WTC11 (cell line): ENCODE results near the gene PLEKHM3. TPM values are rescaled to one million over a fixed set of nuclear protein-coding genes. Genes with fewer than 3 reads are reported as not detected.

Experiments used
- ATAC-seq: fragments of 200-7000 bp; cut with Tn5 transposase; 2 replicates; pipeline ENCODE4 v1.10.0; 2021; ENCODE audit warnings: mild to moderate bottlenecking, moderate library complexity
- CTCF ChIA-PET: fragments of 300-600 bp; sonication (Branson Sonifier 250); formaldehyde crosslinking; loops from one replicate; lab custom pipeline; 2021; ENCODE audit warnings: antibody characterized with exemption; lab: Charles Lee
- POLR2A ChIA-PET: fragments of 350-600 bp; sonication (Branson Sonifier 250); formaldehyde crosslinking; loops from one replicate; lab custom pipeline; 2021; ENCODE audit warnings: antibody characterized with exemption; lab: Charles Lee
- DNase-seq: peaks from one replicate; pipeline ENCODE4 v3.0.0; 2021; ENCODE audit warnings: low spot score
- H3K27ac Mint-ChIP-seq: 2 replicates; pipeline ENCODE4 v1.8.0; 2021; ENCODE audit warnings: mixed read lengths
- H3K27me3 Mint-ChIP-seq: 2 replicates; pipeline ENCODE4 v1.8.0; 2021; ENCODE audit warnings: low read depth, mild to moderate bottlenecking, moderate library complexity, mixed read lengths
- H3K36me3 Mint-ChIP-seq: 2 replicates; pipeline ENCODE4 v1.8.0; 2021; ENCODE audit warnings: mixed read lengths
- H3K4me1 Mint-ChIP-seq: 2 replicates; pipeline ENCODE4 v1.8.0; 2022; ENCODE audit warnings: mixed read lengths
- H3K4me3 Mint-ChIP-seq: 2 replicates; pipeline ENCODE4 v1.8.0; 2021; ENCODE audit warnings: mild to moderate bottlenecking, moderate library complexity, mixed read lengths
- H3K9me3 Mint-ChIP-seq: 2 replicates; pipeline ENCODE4 v1.8.0; 2021; ENCODE audit warnings: mixed read lengths
- AFF4 ChIP-seq: sonication (generic); formaldehyde crosslinking; IDR thresholded peaks from 2 replicates; pipeline ENCODE4 v1.8.1; 2023; ENCODE audit warnings: mild to moderate bottlenecking, missing genetic modification reagents, borderline replicate concordance
- CTCF ChIP-seq: fragments of 200-600 bp; IDR thresholded peaks from 2 replicates; pipeline ENCODE4 v1.8.0; 2022; ENCODE audit warnings: antibody characterized with exemption
- E2F5 ChIP-seq: sonication (generic); formaldehyde crosslinking; IDR thresholded peaks from 2 replicates; pipeline ENCODE4 v1.8.1; 2022; ENCODE audit warnings: mild to moderate bottlenecking, moderate library complexity, missing genetic modification reagents
- EMX1 ChIP-seq: fragments of 250-450 bp; sonication (Bioruptor Pico); IDR thresholded peaks from 2 replicates; pipeline ENCODE4 v1.8.0; 2021; ENCODE audit warnings: mild to moderate bottlenecking
- ETV6 ChIP-seq: sonication (generic); formaldehyde crosslinking; IDR thresholded peaks from 2 replicates; pipeline ENCODE4 v1.8.1; 2022; ENCODE audit warnings: mild to moderate bottlenecking, missing genetic modification reagents
- IRF2 ChIP-seq: sonication (generic); formaldehyde crosslinking; IDR thresholded peaks from 2 replicates; pipeline ENCODE4 v1.8.0; 2022; ENCODE audit warnings: low read depth, missing genetic modification reagents, borderline replicate concordance
- JUN ChIP-seq: sonication (generic); formaldehyde crosslinking; IDR thresholded peaks from 2 replicates; pipeline ENCODE4 v1.8.0; 2023; ENCODE audit warnings: mild to moderate bottlenecking, missing genetic modification reagents
- KAT7 ChIP-seq: sonication (generic); formaldehyde crosslinking; IDR thresholded peaks from 2 replicates; pipeline ENCODE4 v1.8.1; 2023; ENCODE audit warnings: missing genetic modification reagents, mild to moderate bottlenecking, borderline replicate concordance
- MLX ChIP-seq: sonication (generic); formaldehyde crosslinking; IDR thresholded peaks from 2 replicates; pipeline ENCODE4 v1.8.1; 2023; ENCODE audit warnings: mild to moderate bottlenecking, missing genetic modification reagents, moderate library complexity
- MXD4 ChIP-seq: fragments of 250-450 bp; sonication (Bioruptor Pico); IDR thresholded peaks from 2 replicates; pipeline ENCODE4 v1.8.0; 2021; ENCODE audit warnings: mild to moderate bottlenecking, moderate library complexity, borderline replicate concordance
- NFATC4 ChIP-seq: fragments of 250-450 bp; sonication (Bioruptor Pico); IDR thresholded peaks from 2 replicates; pipeline ENCODE4 v1.9.0; 2021; ENCODE audit warnings: mild to moderate bottlenecking
- PRDM15 ChIP-seq: sonication (generic); formaldehyde crosslinking; IDR thresholded peaks from 2 replicates; pipeline ENCODE4 v1.8.0; 2022; ENCODE audit warnings: missing genetic modification reagents
- RELA ChIP-seq: sonication (generic); formaldehyde crosslinking; IDR thresholded peaks from 2 replicates; pipeline ENCODE4 v1.8.1; 2022; ENCODE audit warnings: missing genetic modification reagents, mild to moderate bottlenecking, borderline replicate concordance
- TEAD4 ChIP-seq: sonication (generic); formaldehyde crosslinking; IDR thresholded peaks from 2 replicates; pipeline ENCODE4 v1.8.0; 2022; ENCODE audit warnings: mild to moderate bottlenecking, missing genetic modification reagents
- USF1 ChIP-seq: sonication (generic); formaldehyde crosslinking; IDR thresholded peaks from 2 replicates; pipeline ENCODE4 v1.8.0; 2022; ENCODE audit warnings: mild to moderate bottlenecking, missing genetic modification reagents
- ZNF281 ChIP-seq: sonication (generic); formaldehyde crosslinking; IDR thresholded peaks from 2 replicates; pipeline ENCODE4 v1.8.0; 2023; ENCODE audit warnings: mild to moderate bottlenecking, missing genetic modification reagents
- ZNF396 ChIP-seq: fragments of 250-450 bp; sonication (Bioruptor Pico); IDR thresholded peaks from 2 replicates; pipeline ENCODE4 v1.8.0; 2021; ENCODE audit warnings: mild to moderate bottlenecking, moderate library complexity, borderline replicate concordance
- ZNF416 ChIP-seq: fragments of 250-450 bp; sonication (Bioruptor Pico); IDR thresholded peaks from 2 replicates; pipeline ENCODE4 v1.9.0; 2021; ENCODE audit warnings: mild to moderate bottlenecking, inconsistent platforms
- ZNF425 ChIP-seq: fragments of 250-450 bp; sonication (Bioruptor Pico); conservative IDR thresholded peaks from 2 replicates; pipeline ENCODE4 v1.9.0; 2021; ENCODE audit warnings: mild to moderate bottlenecking
- ZNF671 ChIP-seq: fragments of 250-450 bp; sonication (Bioruptor Pico); IDR thresholded peaks from 2 replicates; pipeline ENCODE4 v1.8.0; 2021; ENCODE audit warnings: mild to moderate bottlenecking
- total RNA-seq: library from RNA; stranded (reverse); gene quantifications from 3 replicates; pipeline ENCODE4 v1.2.3, GENCODE V29; 2021

The PLEKHM3 gene
- total RNA-seq, 1 experiment from 2014 or later, result 5.8 TPM

- ATAC-seq (no peak), DNase-seq (no peak)
- ChIA-PET CTCF (no interaction called here), POLR2A (no interaction called here)
- Mint-ChIP-seq H3K36me3 (no peaks in the 10 kb centered on the region), H3K27ac (no peak overlapping the region), H3K27me3 (no peaks in the 10 kb centered on the region), H3K9me3 (no peaks in the 10 kb centered on the region), H3K4me1 (no peaks in the 10 kb centered on the region), H3K4me3 (no peak overlapping the region)
- no peak for TF ChIP-seq TEAD4 (CRISPR knock-in tag)
- TF ChIP-seq ZNF425 (CRISPR knock-in tag), result no peak
- TF ChIP-seq AFF4, result no peak
- no peak for TF ChIP-seq ETV6 (CRISPR knock-in tag)
- TF ChIP-seq EMX1, result no peak
- TF ChIP-seq USF1 (CRISPR knock-in tag), result no peak
- no peak for TF ChIP-seq NFATC4
- TF ChIP-seq ZNF416 (CRISPR knock-in tag), result no peak
- TF ChIP-seq IRF2, result no peak
- TF ChIP-seq E2F5, result no peak
- TF ChIP-seq RELA (CRISPR knock-in tag), result no peak
- TF ChIP-seq ZNF396, result no peak
- no peak for TF ChIP-seq PRDM15 (CRISPR knock-in tag)
- TF ChIP-seq ZNF281 (CRISPR knock-in tag), result no peak
- TF ChIP-seq CTCF, result no peak
- no peak for TF ChIP-seq KAT7 (CRISPR knock-in tag)
- TF ChIP-seq MXD4, result no peak
- no peak for TF ChIP-seq JUN (CRISPR knock-in tag)
- TF ChIP-seq MLX (CRISPR knock-in tag), result no peak
- no peak for TF ChIP-seq ZNF671 (CRISPR knock-in tag)
These were observed 40.4 kb downstream of the PLEKHM3 start for GRCh38 chr2:207984765-207985480.
